Measurements from ENCODE around the gene DLEU7. TPM values are rescaled to one million over a fixed set of nuclear protein-coding genes. Genes with fewer than 3 reads are reported as not detected.

The DLEU7 gene
- polyA plus RNA-seq, 1 experiment, result not detected

DNA sequence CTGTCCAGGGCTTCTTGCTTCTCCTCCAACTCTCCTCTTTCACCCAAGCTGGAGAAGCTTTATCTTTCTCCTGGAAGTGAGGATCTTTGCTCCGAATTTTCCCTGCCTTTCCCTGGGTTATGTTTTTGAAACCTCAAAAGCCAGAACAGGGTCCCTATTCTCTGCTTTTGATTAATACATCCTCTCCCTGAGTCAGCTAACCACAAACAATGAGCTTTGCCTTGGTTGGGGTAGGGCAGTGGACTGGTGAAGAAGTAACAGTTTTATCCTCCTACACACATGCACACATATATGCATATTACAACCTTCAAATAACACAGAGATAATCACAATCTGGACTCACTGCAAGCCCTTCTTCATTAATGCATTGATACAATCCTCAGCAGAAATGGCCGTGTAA is 44.6 kb downstream of the DLEU7 start:
- POLR2A ChIA-PET, result interaction anchor here (0.5 kb wide), 1 partner anchor 255 kb away, joined by 3 read pairs; no protein-coding TSS in a partner anchor
- Histone ChIP-seq H3K27me3 (ENCODE audit: control insufficient read depth, insufficient read depth, low read length) (no peaks in the 10 kb centered on the region), H3K36me3 (ENCODE audit: control insufficient read depth, insufficient read depth, low read length) (no peaks in the 10 kb centered on the region), H3K4me3 (ENCODE audit: low read depth, low read length) (no peak overlapping the region)
- CTCF ChIA-PET, result interaction anchor here (0.9 to 1.2 kb wide), 2 partner anchors 186 to 714 kb away, joined by 3 read pairs; no protein-coding TSS in a partner anchor
- TF ChIP-seq CTCF (IDR thresholded peaks at IDR 0.05; ENCODE audit: insufficient read depth, low read depth, low read length), result no peak
- no peak for DNase-seq (ENCODE audit: low read depth)

DNA sequence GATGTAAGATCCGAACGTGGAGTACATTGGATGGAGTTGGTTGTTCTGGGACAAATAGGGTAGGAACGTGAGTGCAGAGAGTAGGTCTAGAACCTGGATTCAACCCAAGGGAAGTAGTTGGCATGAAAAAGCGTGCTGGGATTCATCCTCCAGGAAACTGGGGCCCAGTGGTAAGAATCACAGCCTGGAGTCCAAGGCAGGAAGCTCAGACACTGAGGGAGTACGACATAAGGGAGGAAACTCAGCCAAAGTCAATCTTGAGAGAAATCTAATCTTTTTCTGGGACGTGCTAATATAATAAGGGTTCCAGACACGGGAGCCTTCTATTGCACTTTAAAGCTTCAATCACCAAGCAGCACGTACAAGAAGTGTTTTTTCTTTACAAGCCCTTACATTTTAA is 46.4 kb downstream of the DLEU7 start:
- no peak for TF ChIP-seq CTCF (IDR thresholded peaks at IDR 0.05; ENCODE audit: insufficient read depth, low read depth, low read length)
- Histone ChIP-seq H3K4me3 (ENCODE audit: low read depth, low read length) (no peak overlapping the region), H3K27me3 (ENCODE audit: control insufficient read depth, insufficient read depth, low read length) (no peaks in the 10 kb centered on the region), H3K36me3 (ENCODE audit: control insufficient read depth, insufficient read depth, low read length) (no peaks in the 10 kb centered on the region)
- no peak for DNase-seq (ENCODE audit: low read depth)
- ChIA-PET POLR2A (no interaction called here), CTCF (no interaction called here)

- H3K36me3 ChIP-seq (ENCODE audit: control insufficient read depth, insufficient read depth, low read length), result no peaks in the 10 kb centered on the region
- ChIA-PET CTCF (no interaction called here), POLR2A (no interaction called here)
- DNase-seq (ENCODE audit: low read depth), result no peak
- no peak for TF ChIP-seq CTCF (IDR thresholded peaks at IDR 0.05; ENCODE audit: insufficient read depth, low read depth, low read length)
- H3K27me3 ChIP-seq (ENCODE audit: control insufficient read depth, insufficient read depth, low read length), result no peaks in the 10 kb centered on the region
- H3K4me3 ChIP-seq (ENCODE audit: low read depth, low read length), result no peak overlapping the region
Measured at GRCh38 chr13:50796463-50796862, 47.0 kb downstream of the DLEU7 start.

DNA sequence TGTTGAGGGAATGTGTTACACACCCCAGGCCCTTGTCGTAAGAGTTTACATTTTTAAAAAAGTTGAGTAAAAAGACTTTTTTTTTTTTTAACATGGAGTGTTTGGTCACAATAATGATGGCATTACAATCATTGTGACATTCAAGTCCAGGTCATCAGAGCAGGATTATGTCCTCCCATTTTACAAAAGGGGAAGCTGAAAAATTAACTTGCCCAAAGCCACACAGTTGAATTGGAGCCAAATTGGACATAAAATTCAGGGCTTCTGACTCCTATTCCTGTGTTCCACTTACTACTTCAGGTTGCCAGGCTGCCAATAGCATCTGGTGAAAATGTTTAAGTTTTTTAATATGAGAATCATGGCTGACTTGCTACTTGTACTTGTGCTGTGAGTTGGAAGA is 49.3 kb downstream of the DLEU7 start:
- no peak for TF ChIP-seq CTCF (IDR thresholded peaks at IDR 0.05; ENCODE audit: insufficient read depth, low read depth, low read length)
- no peaks in the 10 kb centered on the region for H3K27me3 ChIP-seq (ENCODE audit: control insufficient read depth, insufficient read depth, low read length)
- no peak for DNase-seq (ENCODE audit: low read depth)
- ChIA-PET CTCF (no interaction called here), POLR2A (no interaction called here)
- no peak overlapping the region for H3K4me3 ChIP-seq (ENCODE audit: low read depth, low read length)
- no peaks in the 10 kb centered on the region for H3K36me3 ChIP-seq (ENCODE audit: control insufficient read depth, insufficient read depth, low read length)

DNA sequence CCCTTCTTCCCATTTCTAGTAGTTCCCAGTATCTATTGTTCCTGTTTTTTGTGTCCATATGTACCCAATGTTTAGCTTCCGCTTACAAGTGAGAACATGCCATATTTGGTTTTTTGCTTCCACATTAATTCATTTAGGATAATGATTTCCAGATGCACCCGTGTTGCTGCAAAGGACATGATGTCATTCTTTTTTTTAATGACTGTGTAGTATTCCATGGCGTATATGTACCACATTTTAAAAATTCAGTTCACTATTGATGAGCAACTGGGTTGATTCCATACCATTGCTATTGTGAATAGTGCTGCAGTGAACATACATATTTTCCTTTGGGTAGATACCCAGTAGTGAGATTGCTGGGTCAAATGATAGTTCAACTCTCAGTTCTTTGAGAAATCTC is 50.5 kb downstream of the DLEU7 start:
- ChIA-PET POLR2A (interaction anchor here (0.6 kb wide), 1 partner anchor 265 kb away, joined by 3 read pairs; no protein-coding TSS in a partner anchor), CTCF (interaction anchor here (0.6 kb wide), 1 partner anchor 274 kb away, joined by 3 read pairs; no protein-coding TSS in a partner anchor)
- Histone ChIP-seq H3K27me3 (ENCODE audit: control insufficient read depth, insufficient read depth, low read length) (no peaks in the 10 kb centered on the region), H3K36me3 (ENCODE audit: control insufficient read depth, insufficient read depth, low read length) (no peaks in the 10 kb centered on the region), H3K4me3 (ENCODE audit: low read depth, low read length) (no peak overlapping the region)
- no peak for TF ChIP-seq CTCF (IDR thresholded peaks at IDR 0.05; ENCODE audit: insufficient read depth, low read depth, low read length)
- DNase-seq (ENCODE audit: low read depth), result no peak
